Esophagus (tissue), 2 donors: ENCODE data around the gene TMEM44. TPM values are rescaled to one million over a fixed set of nuclear protein-coding genes. Genes with fewer than 3 reads are reported as not detected.
"Not testable (repeated sequence)": the region's sequence is repeated elsewhere in the genome, so short reads cannot be mapped to it uniquely, and the experiment has no call there.

ENCODE experiments used
- H3K27ac ChIP-seq, 2 donors: one replicate each; pipeline ENCODE4 v1.5.1; 2013; ENCODE audit warnings: low read depth in 2 of 2, mild to moderate bottlenecking in 2 of 2, inconsistent platforms in 1 of 2, low read length in 1 of 2, moderate library complexity in 1 of 2
- H3K27me3 ChIP-seq, 2 donors: one replicate each; pipeline ENCODE4 v1.6.1; 2013; ENCODE audit warnings: low read length in 2 of 2, control low read depth in 1 of 2, mild to moderate bottlenecking in 1 of 2; ENCODE audit not compliant: insufficient read depth in 2 of 2, control insufficient read depth in 1 of 2
- H3K36me3 ChIP-seq, 2 donors: one replicate each; pipeline ENCODE4 v1.6.1; 2013; ENCODE audit warnings: low read length in 1 of 2; ENCODE audit not compliant: control insufficient read depth in 2 of 2, insufficient read depth in 2 of 2
- H3K4me1 ChIP-seq, 2 donors: one replicate each; pipeline ENCODE4 v1.6.1; 2013; ENCODE audit warnings: low read length in 1 of 2; ENCODE audit not compliant: control insufficient read depth in 2 of 2, insufficient read depth in 2 of 2
- H3K4me3 ChIP-seq, 2 donors: one replicate each; pipeline ENCODE4 v1.5.1; 2013; ENCODE audit warnings: low read length in 2 of 2, mild to moderate bottlenecking in 2 of 2, low read depth in 1 of 2, moderate library complexity in 1 of 2
- H3K9me3 ChIP-seq, 2 donors: one replicate each; pipeline ENCODE4 v1.6.1; 2013; ENCODE audit warnings: mild to moderate bottlenecking in 2 of 2, low read depth in 1 of 2, low read length in 1 of 2, moderate library complexity in 1 of 2; ENCODE audit not compliant: control insufficient read depth in 2 of 2, insufficient read depth in 1 of 2
- WGBS, 2 donors: extraction: QIAGEN DNeasy Blood & Tissue Kit; methylation state at CpG; one replicate each; pipeline ENCODE4 v1.1.7; 2013; 5-methylcytosine and 5-hydroxymethylcytosine counted together
- polyA plus RNA-seq, 2 donors: library from polyadenylated mRNA; stranded (reverse); fragments of 200-250 nt; gene quantifications; one replicate each; pipeline ENCODE4 v1.2.3, GENCODE V29; 2013
- donor health status: healthy with polysubstance abuse.
- donor health status: Bipolar disorder and iron deficiency.

Gene TMEM44
- polyA plus RNA-seq, 2 donors, result 7.3 TPM

GRCh38 chr3:194631696-194632095, 1.5 kb downstream of the TMEM44 start:
- no peaks in the 10 kb centered on the region for H3K9me3 ChIP-seq
- 96 to 98% methylated on average over 4 of the region's 4 CpGs for WGBS, 2 donors
- peaks cover 0 to 5% of the 10 kb centered on the region in 2 donors for H3K4me1 ChIP-seq
- no peak overlapping the region for H3K27ac ChIP-seq
- H3K27me3 ChIP-seq, result no peaks in the 10 kb centered on the region
- H3K36me3 ChIP-seq, result peaks cover 0 to 3% of the 10 kb centered on the region in 2 donors
- H3K4me3 ChIP-seq, result no peak overlapping the region

GRCh38 chr3:194630681-194631080, 2.5 kb downstream of the TMEM44 start:
- 92 to 94% methylated on average over 27 to 29 of the region's 29 CpGs for WGBS, 2 donors
- H3K9me3 ChIP-seq, H3K27me3 ChIP-seq, H3K4me3 ChIP-seq, H3K4me1 ChIP-seq, H3K36me3 ChIP-seq, H3K27ac ChIP-seq: not testable (repeated sequence)

- Histone ChIP-seq H3K36me3 (peaks cover 0 to 11% of the 10 kb centered on the region in 2 donors), H3K27ac (no peak overlapping the region), H3K27me3 (no peaks in the 10 kb centered on the region), H3K4me3 (no peak overlapping the region), H3K9me3 (no peaks in the 10 kb centered on the region), H3K4me1 (peaks cover 0 to 2% of the 10 kb centered on the region in 2 donors)
- WGBS, 2 donors, result 97% methylated on average over 6 of the region's 6 CpGs
These were observed 8.3 kb downstream of the TMEM44 start for GRCh38 chr3:194624956-194625355.

- Histone ChIP-seq H3K4me1 (peaks cover 0 to 2% of the 10 kb centered on the region in 2 donors), H3K27ac (no peak overlapping the region), H3K27me3 (no peaks in the 10 kb centered on the region), H3K9me3 (no peaks in the 10 kb centered on the region), H3K36me3 (peaks cover 0 to 11% of the 10 kb centered on the region in 2 donors), H3K4me3 (no peak overlapping the region)
- 93 to 94% methylated on average over 25 of the region's 25 CpGs for WGBS, 2 donors
These were observed 9.5 kb downstream of the TMEM44 start for GRCh38 chr3:194623449-194624290.

- WGBS, 2 donors, result 91 to 93% methylated on average over 26 of the region's 26 CpGs
- Histone ChIP-seq H3K27me3 (no peaks in the 10 kb centered on the region), H3K36me3 (peaks cover 0 to 11% of the 10 kb centered on the region in 2 donors), H3K4me1 (peaks cover 0 to 2% of the 10 kb centered on the region in 2 donors), H3K9me3 (no peaks in the 10 kb centered on the region), H3K27ac (no peak overlapping the region), H3K4me3 (no peak overlapping the region)
These were observed 10.4 kb downstream of the TMEM44 start for GRCh38 chr3:194622621-194623340.

GRCh38 chr3:194621947-194622346, 11.3 kb downstream of the TMEM44 start:
- H3K4me3 ChIP-seq, result no peak overlapping the region
- no peaks in the 10 kb centered on the region for H3K9me3 ChIP-seq
- no peaks in the 10 kb centered on the region for H3K27me3 ChIP-seq
- H3K4me1 ChIP-seq, result peaks cover 0 to 2% of the 10 kb centered on the region in 2 donors
- H3K27ac ChIP-seq, result no peak overlapping the region
- H3K36me3 ChIP-seq, result peaks cover 0 to 9% of the 10 kb centered on the region in 2 donors
- WGBS, 2 donors, result 92 to 93% methylated on average over 14 of the region's 14 CpGs

- Histone ChIP-seq H3K27me3 (no peaks in the 10 kb centered on the region), H3K4me3 (no peak overlapping the region), H3K27ac (no peak overlapping the region), H3K9me3 (no peaks in the 10 kb centered on the region), H3K4me1 (peaks cover 0 to 2% of the 10 kb centered on the region in 2 donors), H3K36me3 (peaks cover 0 to 5% of the 10 kb centered on the region in 2 donors)
- 93 to 100% methylated on average over 3 to 7 of the region's 7 CpGs for WGBS, 2 donors
These were observed 13.0 kb downstream of the TMEM44 start for GRCh38 chr3:194620196-194620595.

- no peak overlapping the region for H3K27ac ChIP-seq
- peaks cover 0 to 3% of the 10 kb centered on the region in 2 donors for H3K36me3 ChIP-seq
- 87 to 93% methylated on average over 9 of the region's 9 CpGs for WGBS, 2 donors
- no peaks in the 10 kb centered on the region for H3K9me3 ChIP-seq
- peaks cover 0 to 2% of the 10 kb centered on the region in 2 donors for H3K4me1 ChIP-seq
- no peaks in the 10 kb centered on the region for H3K27me3 ChIP-seq
- no peak overlapping the region for H3K4me3 ChIP-seq
These were observed 13.5 kb downstream of the TMEM44 start for GRCh38 chr3:194619741-194620140.

- Histone ChIP-seq H3K4me3 (no peak overlapping the region), H3K36me3 (peaks cover 0 to 3% of the 10 kb centered on the region in 2 donors), H3K27ac (no peak overlapping the region), H3K27me3 (no peaks in the 10 kb centered on the region), H3K9me3 (no peaks in the 10 kb centered on the region), H3K4me1 (peaks cover 0 to 2% of the 10 kb centered on the region in 2 donors)
- 82 to 83% methylated on average over 23 of the region's 23 CpGs for WGBS, 2 donors
These were observed 14.2 kb downstream of the TMEM44 start for GRCh38 chr3:194618858-194619608.
